SK-N-MC (cell line): ENCODE results near the gene AHCTF1.
"Not testable (repeated sequence)": the region's sequence is repeated elsewhere in the genome, so short reads cannot be mapped to it uniquely, and the experiment has no call there.

Source experiments
- DNase-seq: peaks from one replicate; pipeline ENCODE4 v3.0.0-alpha.2; 2011; ENCODE audit warnings: low read depth, low spot score
- H3K27ac ChIP-seq: fragments of 200-600 bp; sonication (generic); 2 replicates; pipeline ENCODE4 v1.5.1; 2016; ENCODE audit warnings: mixed run types
- H3K36me3 ChIP-seq: fragments of 200-600 bp; sonication (generic); 2 replicates; pipeline ENCODE4 v1.6.1; 2017; ENCODE audit warnings: antibody characterized with exemption, low read length, mixed read lengths; ENCODE audit not compliant: insufficient read depth
- H3K4me3 ChIP-seq: fragments of 200-600 bp; sonication (generic); 2 replicates; pipeline ENCODE4 v1.5.1; 2016
- H3K9ac ChIP-seq: fragments of 200-600 bp; sonication (generic); 2 replicates; pipeline ENCODE4 v1.8.0; 2017; ENCODE audit warnings: mixed run types, mixed read lengths; ENCODE audit not compliant: insufficient read length
- H3K9me3 ChIP-seq: fragments of 200-600 bp; sonication (generic); 2 replicates; pipeline ENCODE4 v1.6.1; 2017; ENCODE audit warnings: low read depth, mild to moderate bottlenecking, antibody characterized with exemption, low read length, moderate library complexity, mixed read lengths
- EZH2 ChIP-seq: fragments of 200-600 bp; sonication (generic); IDR thresholded peaks from one replicate; pipeline ENCODE4 v1.6.1; 2017; ENCODE audit warnings: antibody characterized with exemption
- FOXP2 ChIP-seq: optimal IDR thresholded peaks from 2 replicates; pipeline ENCODE3; 2011; ENCODE audit warnings: mild to moderate bottlenecking, moderate library complexity; ENCODE audit not compliant: insufficient read depth; ENCODE audit errors: extremely low read length, control extremely low read depth
- POLR2AphosphoS5 ChIP-seq: IDR thresholded peaks from 2 replicates; pipeline ENCODE4 v1.6.1; 2012; ENCODE audit warnings: mild to moderate bottlenecking, low read depth, low read length, borderline replicate concordance

Gene AHCTF1

GRCh38 chr1:246932366-246932700 is 585 bp upstream of the AHCTF1 start:
- Histone ChIP-seq H3K4me3 (peak overlapping the region; percentile 81), H3K9me3 (peaks cover 3% of the 10 kb centered on the region; the same call in 1 of the 2 replicates), H3K9ac (peak overlapping the region; percentile 91), H3K27ac (peak overlapping the region; percentile 17; the same call in 1 of the 2 replicates), H3K36me3 (peaks cover 34% of the 10 kb centered on the region)
- TF ChIP-seq EZH2 (no peak), POLR2AphosphoS5 (no peak), FOXP2 (no peak)
- DNase-seq: no peak

GRCh38 chr1:246930830-246931548 is 759 bp downstream of the AHCTF1 start:
- Histone ChIP-seq H3K9me3 (peaks cover 11% of the 10 kb centered on the region), H3K4me3 (peak overlapping the region; percentile 81), H3K27ac (peak overlapping the region; percentile 66), H3K36me3 (peaks cover 47% of the 10 kb centered on the region), H3K9ac (peak overlapping the region; percentile 91)
- DNase-seq: no peak
- no peak for TF ChIP-seq FOXP2
- peak; percentile 18; the same call in 1 of the 2 replicates for TF ChIP-seq POLR2AphosphoS5

- H3K36me3 ChIP-seq: peaks cover 81% of the 10 kb centered on the region
These were observed 5.6 kb downstream of the AHCTF1 start for GRCh38 chr1:246925997-246926626.

DNA sequence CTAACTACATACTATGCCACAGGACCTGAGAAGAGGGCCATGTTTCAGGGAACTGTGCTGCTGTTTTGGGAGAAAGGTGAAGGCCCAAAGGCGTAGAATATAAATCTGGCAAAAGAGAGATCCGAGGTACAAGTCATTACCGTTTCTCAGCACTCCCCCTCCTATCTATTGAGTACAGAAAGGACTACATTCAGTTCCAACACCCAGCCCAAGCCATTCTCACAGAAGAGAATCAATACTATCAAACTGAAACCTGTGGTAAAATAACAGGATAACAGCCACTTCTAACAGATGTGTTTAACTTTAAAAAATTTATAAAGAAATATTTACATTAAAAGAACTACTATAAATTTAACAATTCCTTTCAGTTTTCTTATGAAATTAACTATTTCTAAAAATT is 7.8 kb downstream of the AHCTF1 start:
- H3K9ac ChIP-seq: no peak overlapping the region
- peaks cover 75% of the 10 kb centered on the region for H3K36me3 ChIP-seq
- no peak overlapping the region for H3K4me3 ChIP-seq
- no peak for DNase-seq
- TF ChIP-seq POLR2AphosphoS5: no peak
- no peak for TF ChIP-seq FOXP2
- no peak for TF ChIP-seq EZH2
- no peak overlapping the region for H3K27ac ChIP-seq
- peaks cover 31% of the 10 kb centered on the region for H3K9me3 ChIP-seq

More at GRCh38 chr1:246925997-246926626, 5.6 kb downstream of the AHCTF1 start:
- H3K9ac ChIP-seq: no peak overlapping the region
- H3K27ac ChIP-seq: no peak overlapping the region
- no peak for DNase-seq
- H3K4me3 ChIP-seq: no peak overlapping the region; the same call in 1 of the 2 replicates
- H3K9me3 ChIP-seq: peaks cover 31% of the 10 kb centered on the region
- TF ChIP-seq FOXP2: no peak
- TF ChIP-seq POLR2AphosphoS5: no peak
- no peak for TF ChIP-seq EZH2

DNA sequence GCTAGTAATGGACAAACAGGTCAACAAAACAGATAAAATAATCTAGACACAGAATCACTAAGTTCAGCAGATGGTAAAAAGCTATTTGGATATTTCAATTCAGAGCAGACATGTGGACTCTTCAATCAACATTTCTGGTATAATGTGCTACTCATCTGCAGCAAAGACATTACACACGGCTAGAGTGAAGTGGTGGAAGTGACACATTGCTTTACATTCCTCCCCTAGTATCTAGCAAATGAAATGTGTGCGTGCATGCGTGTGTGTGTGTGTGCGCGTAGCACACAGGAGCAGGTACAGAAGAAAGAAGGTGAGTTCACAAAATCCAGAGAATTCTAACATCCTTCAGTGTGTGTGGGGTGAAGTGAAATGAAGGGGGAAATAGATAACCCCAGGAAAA is 8.3 kb downstream of the AHCTF1 start:
- H3K27ac ChIP-seq: no peak overlapping the region
- DNase-seq: no peak
- H3K9me3 ChIP-seq: peaks cover 31% of the 10 kb centered on the region
- H3K4me3 ChIP-seq: no peak overlapping the region
- no peak overlapping the region for H3K9ac ChIP-seq
- H3K36me3 ChIP-seq: peaks cover 75% of the 10 kb centered on the region
- TF ChIP-seq FOXP2: no peak
- TF ChIP-seq POLR2AphosphoS5: no peak
- no peak for TF ChIP-seq EZH2

GRCh38 chr1:246921481-246921880 is 10.3 kb downstream of the AHCTF1 start:
- H3K9ac ChIP-seq: no peak overlapping the region
- H3K36me3 ChIP-seq: peaks cover 74% of the 10 kb centered on the region
- no peak overlapping the region for H3K27ac ChIP-seq
- peaks cover 25% of the 10 kb centered on the region for H3K9me3 ChIP-seq
- DNase-seq: no peak
- TF ChIP-seq FOXP2 (no peak), EZH2 (no peak), POLR2AphosphoS5 (no peak)
- H3K4me3 ChIP-seq: no peak overlapping the region

GRCh38 chr1:246919902-246920301 is 11.8 kb downstream of the AHCTF1 start:
- Histone ChIP-seq H3K36me3 (peaks cover 74% of the 10 kb centered on the region), H3K4me3 (no peak overlapping the region), H3K9me3 (peaks cover 11% of the 10 kb centered on the region; the same call in 1 of the 2 replicates), H3K27ac (no peak overlapping the region), H3K9ac (no peak overlapping the region)
- DNase-seq: no peak
- no peak for TF ChIP-seq FOXP2
- no peak for TF ChIP-seq EZH2

DNA sequence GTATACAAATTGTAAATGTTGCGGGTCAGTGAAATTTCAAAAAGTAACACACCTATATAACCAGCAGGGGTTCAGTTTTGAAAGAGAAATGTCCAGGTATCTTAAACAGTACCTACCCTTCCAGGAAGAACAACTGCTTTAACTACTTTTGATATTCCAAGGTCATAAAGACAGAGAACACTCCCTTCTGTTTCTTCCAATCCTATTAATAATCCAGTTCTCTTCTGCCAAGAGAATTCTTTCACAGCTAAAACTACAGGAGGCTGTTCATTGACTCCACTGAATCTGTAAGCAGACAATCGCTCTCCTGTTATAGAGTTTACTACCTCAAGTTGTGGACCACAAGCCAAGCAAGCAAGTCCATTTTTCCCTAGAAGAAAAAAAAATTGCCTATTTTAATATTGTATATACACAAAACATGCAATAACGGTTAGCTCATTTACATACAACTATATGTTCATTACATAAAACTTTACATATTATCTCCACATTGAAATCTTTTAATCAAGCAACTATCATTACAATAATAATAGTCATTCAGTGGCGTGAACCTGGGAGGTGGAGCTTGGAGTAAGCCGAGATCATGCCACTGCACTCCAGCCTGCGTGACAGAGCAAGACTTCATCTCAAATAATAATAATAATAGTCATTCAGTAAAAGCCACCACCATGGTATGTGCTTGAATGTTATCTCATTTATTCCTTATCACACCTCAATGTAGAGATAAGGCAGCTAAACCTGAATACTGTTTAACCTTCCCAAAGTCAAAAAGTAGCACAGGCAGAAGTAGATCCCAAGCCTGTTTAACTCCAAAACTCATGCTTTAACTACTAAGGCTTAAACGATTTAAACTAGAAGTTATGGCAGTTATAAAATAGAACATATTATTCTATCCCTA is 15.5 kb downstream of the AHCTF1 start:
- not testable (repeated sequence) for H3K4me3 ChIP-seq, H3K27ac ChIP-seq, H3K9me3 ChIP-seq, H3K9ac ChIP-seq, DNase-seq
- H3K36me3 ChIP-seq: peaks cover 87% of the 10 kb centered on the region
